BLaER1 treated with 17β-estradiol and CSF1 and Interleukin-3, amounts not matched to agents 10 nM and 100 nM (cell line): ENCODE data around the gene DDN.
A peak's percentile ranks its signal among the peaks of the same experiment; 100 is the strongest.

ENCODE experiments used
- H3K27ac ChIP-seq, 11 experiments: shearing (Covaris generic); formaldehyde crosslinking; 2 replicates each; pipeline ENCODE4 v1.8.1; 2022
- H3K27me3 ChIP-seq, 11 experiments: shearing (Covaris generic); formaldehyde crosslinking; 2 replicates each; pipeline ENCODE4 v1.8.1; 2022
- H3K36me3 ChIP-seq, 11 experiments: shearing (Covaris generic); formaldehyde crosslinking; 2 replicates each; pipeline ENCODE4 v1.8.1; 2022
- H3K4me1 ChIP-seq, 10 experiments: shearing (Covaris generic); formaldehyde crosslinking; 2 replicates each; pipeline ENCODE4 v1.8.1; 2022
- H3K4me2 ChIP-seq, 11 experiments: shearing (Covaris generic); formaldehyde crosslinking; 2 replicates each; pipeline ENCODE4 v1.8.1; 2022
- H3K4me3 ChIP-seq, 10 experiments: shearing (Covaris generic); formaldehyde crosslinking; 2 replicates each; pipeline ENCODE4 v1.8.1; 2022
- H3K9ac ChIP-seq, 11 experiments: shearing (Covaris generic); formaldehyde crosslinking; 2 replicates each; pipeline ENCODE4 v1.8.1; 2022
- H3K9me3 ChIP-seq, 11 experiments: shearing (Covaris generic); formaldehyde crosslinking; replicated peaks in 1 of 11; 2 replicates each; pipeline ENCODE4 v1.8.1; 2022
- H4K20me1 ChIP-seq, 11 experiments: shearing (Covaris generic); formaldehyde crosslinking; 2 replicates each; pipeline ENCODE4 v1.8.1; 2022
- Cebpa-rat ChIP-seq, 11 experiments: shearing (Covaris generic); IDR thresholded peaks; 2 replicates each; pipeline ENCODE4 v1.8.1; 2022

DDN gene

GRCh38 chr12:49026678-49027480 is 27.7 kb upstream of the DDN start:
- H3K36me3 ChIP-seq, result peaks cover 95 to 100% (median 99%) of the 10 kb centered on the region in 11 experiments
- H3K27me3 ChIP-seq, result no peaks in the 10 kb centered on the region
- H3K9me3 ChIP-seq, result no peaks in the 10 kb centered on the region
- peaks cover 0 to 20% (median 2%) of the 10 kb centered on the region in 10 experiments; a peak in 9 of 20 replicates for H3K4me1 ChIP-seq
- no peak overlapping the region for H3K4me3 ChIP-seq
- no peak overlapping the region for H3K4me2 ChIP-seq
- peaks cover 26 to 100% (median 79%) of the 10 kb centered on the region in 11 experiments for H4K20me1 ChIP-seq
- no peak overlapping the region for H3K27ac ChIP-seq
- TF ChIP-seq Cebpa-rat (IDR thresholded peaks at IDR 0.05), result no peak
- H3K9ac ChIP-seq, result no peak overlapping the region

GRCh38 chr12:49026101-49026500 is 26.9 kb upstream of the DDN start:
- Histone ChIP-seq H4K20me1 (peaks cover 23 to 92% (median 71%) of the 10 kb centered on the region in 11 experiments), H3K9me3 (no peaks in the 10 kb centered on the region)

GRCh38 chr12:49025463-49025862 is 26.3 kb upstream of the DDN start:
- Histone ChIP-seq H3K9ac (no peak overlapping the region), H3K36me3 (peaks cover 88 to 99% (median 97%) of the 10 kb centered on the region in 11 experiments)

More at GRCh38 chr12:49026101-49026500, 26.9 kb upstream of the DDN start:
- Histone ChIP-seq H3K4me1 (peaks cover 0 to 27% (median 9%) of the 10 kb centered on the region in 10 experiments; a peak in 15 of 20 replicates), H3K4me2 (no peak overlapping the region), H3K4me3 (no peak overlapping the region), H3K36me3 (peaks cover 95 to 100% (median 99%) of the 10 kb centered on the region in 11 experiments), H3K27me3 (no peaks in the 10 kb centered on the region), H3K27ac (no peak overlapping the region), H3K9ac (no peak overlapping the region)
- TF ChIP-seq Cebpa-rat (IDR thresholded peaks at IDR 0.05), result no peak

GRCh38 chr12:49024543-49024942 is 25.4 kb upstream of the DDN start:
- H3K36me3 ChIP-seq, result peaks cover 84 to 91% (median 89%) of the 10 kb centered on the region in 11 experiments
- no peak overlapping the region for H3K9ac ChIP-seq
- H3K4me3 ChIP-seq, result no peak overlapping the region
- no peaks in the 10 kb centered on the region for H3K9me3 ChIP-seq
- TF ChIP-seq Cebpa-rat (IDR thresholded peaks at IDR 0.05), result no peak
- H3K4me2 ChIP-seq, result no peak overlapping the region
- H3K4me1 ChIP-seq, result peaks cover 11 to 37% (median 21%) of the 10 kb centered on the region in 10 experiments
- H4K20me1 ChIP-seq, result peaks cover 23 to 76% (median 61%) of the 10 kb centered on the region in 11 experiments; a peak in 20 of 22 replicates
- H3K27ac ChIP-seq, result no peak overlapping the region
- no peaks in the 10 kb centered on the region for H3K27me3 ChIP-seq

More at GRCh38 chr12:49025463-49025862, 26.3 kb upstream of the DDN start:
- no peak overlapping the region for H3K4me2 ChIP-seq
- H3K9me3 ChIP-seq, result no peaks in the 10 kb centered on the region
- no peak overlapping the region for H3K27ac ChIP-seq
- no peak for TF ChIP-seq Cebpa-rat (IDR thresholded peaks at IDR 0.05)
- H3K27me3 ChIP-seq, result no peaks in the 10 kb centered on the region
- H3K4me3 ChIP-seq, result no peak overlapping the region
- H3K4me1 ChIP-seq, result peaks cover 4 to 34% (median 16%) of the 10 kb centered on the region in 10 experiments
- H4K20me1 ChIP-seq, result peaks cover 23 to 85% (median 65%) of the 10 kb centered on the region in 11 experiments; a peak in 21 of 22 replicates

GRCh38 chr12:49023812-49024211 is 24.6 kb upstream of the DDN start:
- peaks cover 14 to 34% (median 25%) of the 10 kb centered on the region in 10 experiments for H3K4me1 ChIP-seq
- no peak overlapping the region for H3K4me2 ChIP-seq
- peaks cover 77 to 83% (median 81%) of the 10 kb centered on the region in 11 experiments for H3K36me3 ChIP-seq
- no peaks in the 10 kb centered on the region for H3K27me3 ChIP-seq
- no peaks in the 10 kb centered on the region for H3K9me3 ChIP-seq
- H3K9ac ChIP-seq, result no peak overlapping the region
- H3K27ac ChIP-seq, result no peak overlapping the region; a peak in 1 of 22 replicates
- H4K20me1 ChIP-seq, result peaks cover 23 to 69% (median 56%) of the 10 kb centered on the region in 11 experiments; a peak in 20 of 22 replicates
- no peak overlapping the region for H3K4me3 ChIP-seq
- TF ChIP-seq Cebpa-rat (IDR thresholded peaks at IDR 0.05), result no peak

GRCh38 chr12:49022558-49023178 is 23.5 kb upstream of the DDN start:
- Histone ChIP-seq H4K20me1 (peaks cover 23 to 57% (median 46%) of the 10 kb centered on the region in 11 experiments; a peak in 20 of 22 replicates), H3K4me1 (peaks cover 18 to 30% (median 24%) of the 10 kb centered on the region in 10 experiments), H3K4me2 (no peak overlapping the region), H3K36me3 (peaks cover 65 to 72% (median 70%) of the 10 kb centered on the region in 11 experiments), H3K27me3 (no peaks in the 10 kb centered on the region), H3K9ac (peak overlapping the region in 1 of 11 experiments; percentile 26; a peak in 1 of 22 replicates), H3K4me3 (no peak overlapping the region), H3K9me3 (no peaks in the 10 kb centered on the region), H3K27ac (peak overlapping the region in 2 of 11 experiments; percentile 2 to 12; a peak in 1 of 22 replicates)
- no peak for TF ChIP-seq Cebpa-rat (IDR thresholded peaks at IDR 0.05)

GRCh38 chr12:49021292-49021915 is 22.2 kb upstream of the DDN start:
- TF ChIP-seq Cebpa-rat (IDR thresholded peaks at IDR 0.05), result no peak
- peaks cover 18 to 45% (median 34%) of the 10 kb centered on the region in 11 experiments; a peak in 20 of 22 replicates for H4K20me1 ChIP-seq
- H3K27ac ChIP-seq, result peak overlapping the region in 8 of 11 experiments; percentile 25 to 98 (median 64); a peak in 14 of 22 replicates
- peaks cover 25 to 40% (median 34%) of the 10 kb centered on the region in 10 experiments for H3K4me1 ChIP-seq
- H3K4me2 ChIP-seq, result peak overlapping the region in 7 of 11 experiments; percentile 10 to 84 (median 66); a peak in 7 of 22 replicates
- H3K9me3 ChIP-seq, result no peaks in the 10 kb centered on the region
- peak overlapping the region in 6 of 11 experiments; percentile 26 to 48 (median 38); a peak in 8 of 22 replicates for H3K9ac ChIP-seq
- no peaks in the 10 kb centered on the region for H3K27me3 ChIP-seq
- H3K4me3 ChIP-seq, result no peak overlapping the region
- peaks cover 52 to 59% (median 57%) of the 10 kb centered on the region in 11 experiments for H3K36me3 ChIP-seq

GRCh38 chr12:49020441-49020840 is 21.3 kb upstream of the DDN start:
- Histone ChIP-seq H4K20me1 (peaks cover 9 to 35% (median 25%) of the 10 kb centered on the region in 11 experiments; a peak in 19 of 22 replicates), H3K36me3 (peaks cover 43 to 50% (median 48%) of the 10 kb centered on the region in 11 experiments), H3K4me2 (peak overlapping the region in 10 of 11 experiments; percentile 52 to 88 (median 67); a peak in 17 of 22 replicates), H3K4me1 (peaks cover 25 to 40% (median 36%) of the 10 kb centered on the region in 10 experiments), H3K27ac (peak overlapping the region in 10 of 11 experiments; percentile 35 to 99 (median 94); a peak in 19 of 22 replicates), H3K9me3 (no peaks in the 10 kb centered on the region), H3K9ac (peak overlapping the region in 7 of 11 experiments; percentile 40 to 97 (median 53); a peak in 13 of 22 replicates), H3K4me3 (no peak overlapping the region), H3K27me3 (no peaks in the 10 kb centered on the region)
- no peak for TF ChIP-seq Cebpa-rat (IDR thresholded peaks at IDR 0.05)
